Neuron (in vitro differentiated cells): ENCODE results near the gene TTC39A.

ENCODE experiments used
- H2AFZ ChIP-seq: one replicate; pipeline ENCODE4 v1.6.1; 2013; ENCODE audit warnings: low read depth, mild to moderate bottlenecking, inconsistent platforms, low read length, moderate library complexity
- H3K27me3 ChIP-seq: one replicate; pipeline ENCODE4 v1.6.1; 2013; ENCODE audit warnings: low read length; ENCODE audit not compliant: insufficient read depth
- H3K36me3 ChIP-seq: one replicate; pipeline ENCODE4 v1.6.1; 2013; ENCODE audit warnings: low read length; ENCODE audit not compliant: insufficient read depth
- H3K4me1 ChIP-seq: one replicate; pipeline ENCODE4 v1.6.1; 2013; ENCODE audit warnings: low read length; ENCODE audit not compliant: insufficient read depth
- H3K4me3 ChIP-seq: 2 replicates; pipeline ENCODE4 v1.5.1; 2013; ENCODE audit warnings: mild to moderate bottlenecking, low read length, moderate library complexity
- H3K9me3 ChIP-seq: one replicate; pipeline ENCODE4 v1.6.1; 2013; ENCODE audit warnings: low read length

The TTC39A gene

DNA sequence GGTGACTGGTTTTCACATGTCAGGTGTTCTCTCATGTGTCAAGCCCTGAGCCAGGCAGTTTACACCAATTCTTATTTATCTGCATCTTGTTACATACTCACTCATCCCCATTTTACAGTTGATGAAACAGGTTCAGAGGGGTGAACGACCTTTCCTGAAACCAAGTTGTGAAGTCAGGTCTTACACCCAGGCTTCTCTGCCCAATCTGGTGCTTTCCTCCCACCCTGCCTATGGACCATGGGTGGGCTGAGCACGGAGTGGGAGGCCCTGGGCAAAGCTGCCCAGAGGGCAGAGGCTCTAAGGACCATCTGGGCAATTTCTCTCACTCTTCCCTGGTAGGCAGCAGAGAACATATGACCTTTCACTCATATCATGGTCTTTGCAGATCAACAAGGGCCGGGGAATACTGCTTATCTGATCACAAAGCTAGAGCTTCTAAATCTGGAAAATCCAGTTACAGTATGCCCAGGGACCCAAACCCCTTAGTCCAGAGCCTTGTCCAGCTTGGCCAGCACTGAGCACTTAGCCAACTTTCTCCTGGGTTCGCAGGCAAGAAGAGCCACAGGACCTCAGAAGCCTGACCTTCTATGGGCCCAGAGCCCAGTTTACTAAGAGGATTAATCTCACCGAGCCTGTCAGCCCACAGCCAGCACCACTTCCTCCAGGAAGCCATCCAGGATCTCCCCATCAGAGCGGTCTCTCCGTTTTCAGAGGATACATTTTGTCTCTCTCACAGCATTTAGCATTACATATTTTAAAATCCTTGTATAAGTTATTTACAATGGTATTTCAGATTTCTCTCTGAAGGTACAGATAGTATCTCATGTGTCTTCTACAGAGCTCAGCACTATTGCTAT lies 16.0 kb upstream of the TTC39A start:
- no peaks in the 10 kb centered on the region for H3K9me3 ChIP-seq
- peaks cover 45% of the 10 kb centered on the region for H3K27me3 ChIP-seq
- H3K36me3 ChIP-seq, result no peaks in the 10 kb centered on the region
- no peak overlapping the region for H2AFZ ChIP-seq
- H3K4me1 ChIP-seq, result no peaks in the 10 kb centered on the region
- H3K4me3 ChIP-seq, result no peak overlapping the region

GRCh38 chr1:51345300-51345687 lies 14.9 kb upstream of the TTC39A start:
- Histone ChIP-seq H3K4me3 (no peak overlapping the region), H2AFZ (no peak overlapping the region), H3K9me3 (no peaks in the 10 kb centered on the region), H3K4me1 (no peaks in the 10 kb centered on the region), H3K36me3 (no peaks in the 10 kb centered on the region), H3K27me3 (peaks cover 45% of the 10 kb centered on the region)

- Histone ChIP-seq H3K4me1 (no peaks in the 10 kb centered on the region), H2AFZ (no peak overlapping the region), H3K27me3 (peaks cover 45% of the 10 kb centered on the region), H3K4me3 (no peak overlapping the region), H3K36me3 (no peaks in the 10 kb centered on the region), H3K9me3 (no peaks in the 10 kb centered on the region)
Observed at GRCh38 chr1:51344602-51345299, 14.4 kb upstream of the TTC39A start.

- H2AFZ ChIP-seq, result no peak overlapping the region
- H3K4me3 ChIP-seq, result no peak overlapping the region
- peaks cover 45% of the 10 kb centered on the region for H3K27me3 ChIP-seq
- no peaks in the 10 kb centered on the region for H3K36me3 ChIP-seq
- no peaks in the 10 kb centered on the region for H3K9me3 ChIP-seq
- H3K4me1 ChIP-seq, result no peaks in the 10 kb centered on the region
Observed at GRCh38 chr1:51344276-51344601, 13.9 kb upstream of the TTC39A start.

- no peak overlapping the region for H2AFZ ChIP-seq
- no peaks in the 10 kb centered on the region for H3K4me1 ChIP-seq
- H3K36me3 ChIP-seq, result no peaks in the 10 kb centered on the region
- H3K9me3 ChIP-seq, result no peaks in the 10 kb centered on the region
- H3K27me3 ChIP-seq, result peaks cover 45% of the 10 kb centered on the region
- no peak overlapping the region for H3K4me3 ChIP-seq
Observed at GRCh38 chr1:51343624-51344023, 13.3 kb upstream of the TTC39A start.

- no peaks in the 10 kb centered on the region for H3K9me3 ChIP-seq
- H3K4me3 ChIP-seq, result no peak overlapping the region
- no peaks in the 10 kb centered on the region for H3K36me3 ChIP-seq
- peaks cover 45% of the 10 kb centered on the region for H3K27me3 ChIP-seq
- no peak overlapping the region for H2AFZ ChIP-seq
- no peaks in the 10 kb centered on the region for H3K4me1 ChIP-seq
Observed at GRCh38 chr1:51342591-51343206, 12.3 kb upstream of the TTC39A start.

DNA sequence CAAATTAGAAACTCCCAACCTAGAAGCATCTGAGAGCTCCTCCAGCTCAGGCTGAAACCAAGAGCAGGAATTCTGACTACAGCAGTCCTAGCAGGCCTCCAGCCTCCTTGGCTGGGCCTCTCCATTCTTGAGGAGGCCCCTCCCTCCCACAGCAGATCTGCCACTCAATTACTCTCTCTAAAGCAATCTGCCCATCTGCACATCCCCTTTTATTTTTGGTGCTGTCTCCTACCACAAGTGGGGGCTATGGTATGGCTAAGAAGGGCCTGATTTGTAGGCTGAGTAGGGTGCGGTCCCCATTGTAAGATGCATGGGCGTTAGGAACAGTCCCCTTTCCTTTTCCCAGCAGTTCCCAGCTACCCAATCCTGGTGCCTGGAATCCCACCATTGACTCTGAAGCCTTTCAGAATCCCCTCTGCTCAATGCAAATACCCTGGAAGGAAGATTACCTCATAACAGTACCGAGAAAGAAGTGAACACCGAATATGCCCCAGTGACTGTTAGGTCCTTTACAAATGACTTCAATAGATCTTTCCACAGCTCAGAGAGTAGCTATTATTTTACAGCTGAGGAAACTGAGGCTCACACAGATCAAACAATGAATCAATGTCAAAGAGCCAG lies 11.6 kb upstream of the TTC39A start:
- no peaks in the 10 kb centered on the region for H3K4me1 ChIP-seq
- H2AFZ ChIP-seq, result no peak overlapping the region
- H3K4me3 ChIP-seq, result no peak overlapping the region
- peaks cover 45% of the 10 kb centered on the region for H3K27me3 ChIP-seq
- no peaks in the 10 kb centered on the region for H3K9me3 ChIP-seq
- no peaks in the 10 kb centered on the region for H3K36me3 ChIP-seq

DNA sequence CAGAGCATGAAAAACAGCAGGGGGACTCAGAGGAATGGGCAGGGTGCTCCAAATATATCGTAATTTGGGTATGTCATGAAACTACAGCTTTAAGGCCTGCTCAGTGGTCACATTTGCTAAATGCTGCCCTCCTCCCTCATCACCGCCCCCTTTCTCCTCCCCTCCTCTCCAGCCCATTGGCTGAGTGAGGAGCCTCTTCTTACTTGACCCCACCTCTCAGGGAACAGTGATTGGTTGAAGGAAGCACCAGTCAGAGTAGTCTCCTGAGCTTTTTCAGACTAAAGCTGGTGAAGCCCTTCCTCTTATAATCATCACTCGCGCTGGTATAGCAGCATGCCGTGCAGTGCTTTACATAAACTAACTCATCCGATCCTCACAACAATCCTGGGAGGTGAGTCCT lies 10.0 kb upstream of the TTC39A start:
- no peaks in the 10 kb centered on the region for H3K4me1 ChIP-seq
- H2AFZ ChIP-seq, result no peak overlapping the region
- no peaks in the 10 kb centered on the region for H3K36me3 ChIP-seq
- H3K4me3 ChIP-seq, result no peak overlapping the region
- peaks cover 35% of the 10 kb centered on the region for H3K27me3 ChIP-seq
- H3K9me3 ChIP-seq, result no peaks in the 10 kb centered on the region

DNA sequence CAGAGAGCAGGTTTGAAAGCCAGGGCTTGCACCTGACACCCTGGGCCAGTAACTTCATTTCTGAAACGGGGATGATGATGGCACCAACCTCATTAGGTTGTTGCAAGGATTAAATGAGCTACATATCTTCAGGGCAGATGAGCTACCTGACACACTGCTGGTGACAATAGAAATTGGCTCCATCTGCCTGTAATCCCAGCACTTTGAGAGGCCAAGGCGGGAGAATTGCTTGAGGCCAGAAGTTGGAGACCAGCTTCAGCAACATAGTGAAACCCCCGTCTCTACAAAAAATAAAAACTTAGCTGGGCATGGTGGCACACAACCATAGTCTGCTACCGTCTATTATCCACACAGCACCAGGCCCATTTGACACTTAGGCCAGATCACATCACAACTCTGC lies 6.3 kb upstream of the TTC39A start:
- Histone ChIP-seq H3K9me3 (no peaks in the 10 kb centered on the region), H3K36me3 (no peaks in the 10 kb centered on the region), H3K4me3 (no peak overlapping the region), H3K4me1 (no peaks in the 10 kb centered on the region), H3K27me3 (peaks cover 3% of the 10 kb centered on the region), H2AFZ (no peak overlapping the region)

- Histone ChIP-seq H3K36me3 (no peaks in the 10 kb centered on the region), H3K9me3 (no peaks in the 10 kb centered on the region), H2AFZ (no peak overlapping the region), H3K4me1 (peaks cover 5% of the 10 kb centered on the region), H3K4me3 (no peak overlapping the region), H3K27me3 (peaks cover 9% of the 10 kb centered on the region)
Observed at GRCh38 chr1:51336004-51336403, 5.6 kb upstream of the TTC39A start.

DNA sequence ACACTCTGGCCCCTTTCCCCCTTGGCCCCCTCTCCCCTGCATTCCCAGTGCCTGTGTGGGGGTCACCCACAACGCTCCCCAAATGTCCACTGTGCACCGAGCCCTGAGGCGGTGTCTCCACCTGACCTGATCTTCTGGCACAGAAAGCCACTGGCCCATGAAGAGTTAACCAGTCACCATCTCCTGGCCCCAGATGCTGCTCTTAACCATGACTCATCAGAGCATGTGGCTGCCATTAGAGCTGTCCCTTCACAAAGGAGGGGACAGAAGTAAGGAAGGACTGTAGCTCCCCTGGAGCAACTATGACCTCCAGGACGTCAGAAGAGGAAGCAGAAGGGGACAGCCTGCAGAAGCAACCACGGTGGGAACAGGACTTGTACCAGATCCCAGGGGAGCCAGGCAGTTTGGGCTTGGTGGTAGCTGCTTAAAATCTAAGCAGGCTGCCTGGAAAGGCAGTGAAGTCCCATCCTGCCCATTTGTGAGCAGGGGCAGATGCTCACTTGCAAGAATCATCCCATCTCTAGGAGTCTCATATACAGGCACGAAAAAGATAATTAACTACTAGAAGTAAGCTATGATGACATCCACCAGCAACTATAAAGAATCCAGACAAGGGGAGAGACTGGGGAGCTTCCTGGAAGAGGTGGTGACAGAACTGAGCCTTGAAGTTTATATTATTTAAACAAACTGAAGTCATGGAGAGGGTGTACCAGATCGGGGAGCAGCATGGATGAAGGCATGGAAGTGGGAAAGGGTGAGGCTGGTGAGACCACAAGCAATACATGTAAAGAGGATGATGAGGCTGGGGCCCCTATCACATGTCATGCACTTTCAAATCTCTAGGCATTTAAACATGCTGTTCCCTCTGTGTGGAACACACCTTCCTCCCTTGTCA lies 1.1 kb upstream of the TTC39A start:
- H3K9me3 ChIP-seq, result no peaks in the 10 kb centered on the region
- no peak overlapping the region for H3K4me3 ChIP-seq
- H2AFZ ChIP-seq, result no peak overlapping the region
- H3K36me3 ChIP-seq, result no peaks in the 10 kb centered on the region
- peaks cover 31% of the 10 kb centered on the region for H3K27me3 ChIP-seq
- H3K4me1 ChIP-seq, result peaks cover 5% of the 10 kb centered on the region

- Histone ChIP-seq H2AFZ (no peak overlapping the region), H3K27me3 (peaks cover 38% of the 10 kb centered on the region), H3K4me1 (peaks cover 5% of the 10 kb centered on the region), H3K4me3 (no peak overlapping the region), H3K9me3 (no peaks in the 10 kb centered on the region), H3K36me3 (no peaks in the 10 kb centered on the region)
Observed at GRCh38 chr1:51329443-51330325, 678 bp downstream of the TTC39A start.
